H9 (cell line): Measurements from ENCODE around the gene PALM3. TPM values are rescaled to one million over a fixed set of nuclear protein-coding genes. Genes with fewer than 3 reads are reported as not detected.

Experiments used
- DNase-seq: peaks from one replicate; pipeline ENCODE4 v3.0.0-alpha.2; 2017
- H2AFZ ChIP-seq: one replicate; pipeline ENCODE4 v1.6.1; 2013; ENCODE audit warnings: mild to moderate bottlenecking, low read length, control low read depth, moderate library complexity
- H2AK5ac ChIP-seq: 2 replicates; pipeline ENCODE4 v1.6.1; 2013; ENCODE audit warnings: low read length, control low read depth, mixed read lengths; ENCODE audit not compliant: insufficient read length
- H2BK120ac ChIP-seq: one replicate; pipeline ENCODE4 v1.6.1; 2013; ENCODE audit warnings: low read depth, mild to moderate bottlenecking, low read length, control low read depth, inconsistent platforms; ENCODE audit not compliant: poor library complexity, severe bottlenecking
- H2BK12ac ChIP-seq: 2 replicates; pipeline ENCODE4 v1.6.1; 2013; ENCODE audit warnings: low read length, control low read depth, mixed read lengths, low read depth; ENCODE audit not compliant: insufficient read length
- H2BK15ac ChIP-seq: 2 replicates; pipeline ENCODE4 v1.6.1; 2013; ENCODE audit warnings: low read depth, low read length, control low read depth
- H2BK20ac ChIP-seq: one replicate; pipeline ENCODE4 v1.6.1; 2013; ENCODE audit warnings: low read depth, mild to moderate bottlenecking, low read length, control low read depth, inconsistent platforms; ENCODE audit not compliant: poor library complexity, severe bottlenecking
- H2BK5ac ChIP-seq: 2 replicates; pipeline ENCODE4 v1.6.1; 2013; ENCODE audit warnings: low read length, control low read depth, mixed read lengths; ENCODE audit not compliant: insufficient read length
- H3K14ac ChIP-seq: 2 replicates; pipeline ENCODE4 v1.6.1; 2013; ENCODE audit warnings: low read length, control low read depth; ENCODE audit not compliant: insufficient read depth
- H3K18ac ChIP-seq: 2 replicates; pipeline ENCODE4 v1.6.1; 2013; ENCODE audit warnings: low read depth, mild to moderate bottlenecking, mixed read lengths, low read length, control low read depth; ENCODE audit not compliant: insufficient read length
- H3K23ac ChIP-seq: 2 replicates; pipeline ENCODE4 v1.6.1; 2013; ENCODE audit warnings: low read length, control low read depth, mixed read lengths, low read depth; ENCODE audit not compliant: insufficient read length
- H3K23me2 ChIP-seq: 2 replicates; pipeline ENCODE4 v1.6.1; 2013; ENCODE audit warnings: low read depth, mild to moderate bottlenecking, mixed read lengths, low read length, control low read depth; ENCODE audit not compliant: insufficient read length, poor library complexity, severe bottlenecking
- H3K27ac ChIP-seq: 2 replicates; pipeline ENCODE4 v1.5.1; 2013; ENCODE audit warnings: low read length, control low read depth, mixed read lengths, low read depth; ENCODE audit not compliant: insufficient read length
- H3K27me3 ChIP-seq: 2 replicates; pipeline ENCODE4 v1.6.1; 2013; ENCODE audit warnings: low read length, control low read depth, inconsistent platforms; ENCODE audit not compliant: insufficient read depth
- H3K4ac ChIP-seq: 2 replicates; pipeline ENCODE4 v1.6.1; 2013; ENCODE audit warnings: low read depth, mild to moderate bottlenecking, control low read depth, inconsistent platforms, low read length, moderate library complexity
- H3K4me1 ChIP-seq: 2 replicates; pipeline ENCODE4 v1.6.1; 2013; ENCODE audit warnings: low read length, control low read depth, inconsistent platforms; ENCODE audit not compliant: insufficient read depth
- H3K4me2 ChIP-seq: 2 replicates; pipeline ENCODE4 v1.6.1; 2013; ENCODE audit warnings: low read length, control low read depth, mixed read lengths; ENCODE audit not compliant: insufficient read length, insufficient read depth
- H3K56ac ChIP-seq: 2 replicates; pipeline ENCODE4 v1.6.1; 2013; ENCODE audit warnings: low read depth, mild to moderate bottlenecking, mixed read lengths, low read length, control low read depth; ENCODE audit not compliant: insufficient read length
- H3K79me1 ChIP-seq: 2 replicates; pipeline ENCODE4 v1.6.1; 2013; ENCODE audit warnings: low read depth, mild to moderate bottlenecking, moderate library complexity, low read length, control low read depth, inconsistent platforms; ENCODE audit not compliant: insufficient read depth, poor library complexity, severe bottlenecking
- H3K79me2 ChIP-seq: 2 replicates; pipeline ENCODE4 v1.6.1; 2013; ENCODE audit warnings: low read length, control low read depth, inconsistent platforms; ENCODE audit not compliant: insufficient read depth
- H3K9ac ChIP-seq: 2 replicates; pipeline ENCODE4 v1.6.1; 2013; ENCODE audit warnings: low read length, control low read depth, mixed read lengths; ENCODE audit not compliant: insufficient read length; ENCODE audit errors: extremely low read depth
- H3K9me3 ChIP-seq: one replicate; pipeline ENCODE4 v1.6.1; 2013; ENCODE audit warnings: low read depth, low read length, inconsistent platforms; ENCODE audit not compliant: control insufficient read depth
- H3T11ph ChIP-seq: one replicate; pipeline ENCODE4 v1.6.1; 2013; ENCODE audit warnings: mild to moderate bottlenecking, low read length, control low read depth, inconsistent platforms
- H4K20me1 ChIP-seq: one replicate; pipeline ENCODE4 v1.6.1; 2013; ENCODE audit not compliant: control insufficient read depth, insufficient read length, insufficient read depth
- H4K5ac ChIP-seq: 2 replicates; pipeline ENCODE4 v1.6.1; 2013; ENCODE audit warnings: low read depth, mild to moderate bottlenecking, mixed read lengths, low read length, control low read depth; ENCODE audit not compliant: insufficient read length
- H4K8ac ChIP-seq: replicated peaks from 2 replicates; pipeline ENCODE4 v1.6.1; 2013; ENCODE audit warnings: low read length, control low read depth, mixed read lengths, low read depth; ENCODE audit not compliant: insufficient read length
- H4K91ac ChIP-seq: 2 replicates; pipeline ENCODE4 v1.6.1; 2013; ENCODE audit warnings: low read depth, mild to moderate bottlenecking, moderate library complexity, mixed read lengths, low read length, control low read depth; ENCODE audit not compliant: insufficient read length
- H3K27ac Mint-ChIP-seq, 3 experiments: 2 replicates in 2 of 3; 3 replicates in 1 of 3; pipeline ENCODE4 v1.8.0; 2020 to 2021; ENCODE audit warnings: mixed read lengths in 3 of 3, mild to moderate bottlenecking in 1 of 3, moderate library complexity in 1 of 3
- H3K27me3 Mint-ChIP-seq: 2 replicates; pipeline ENCODE4 v1.8.0; 2021; ENCODE audit warnings: low read depth, mild to moderate bottlenecking, moderate library complexity, mixed read lengths
- H3K36me3 Mint-ChIP-seq, 3 experiments: 2 replicates in 2 of 3; 3 replicates in 1 of 3; pipeline ENCODE4 v1.8.0; 2020 to 2021; ENCODE audit warnings: low read depth in 3 of 3, mixed read lengths in 3 of 3; ENCODE audit not compliant: insufficient read depth in 1 of 3
- H3K4me1 Mint-ChIP-seq, 2 experiments: 2 replicates each; pipeline ENCODE4 v1.8.0; 2020; ENCODE audit warnings: mixed read lengths in 2 of 2
- H3K4me3 Mint-ChIP-seq, 2 experiments: 2 replicates in 1 of 2; 3 replicates in 1 of 2; pipeline ENCODE4 v1.8.0; 2020 to 2021; ENCODE audit warnings: mild to moderate bottlenecking in 2 of 2, mixed read lengths in 2 of 2, moderate library complexity in 1 of 2
- H3K9me3 Mint-ChIP-seq, 2 experiments: 2 replicates in 1 of 2; 3 replicates in 1 of 2; pipeline ENCODE4 v1.8.0; 2020; ENCODE audit warnings: mild to moderate bottlenecking in 2 of 2, mixed read lengths in 2 of 2, moderate library complexity in 1 of 2
- CTCF ChIP-seq: fragments of 200-600 bp; sonication (generic); conservative IDR thresholded peaks from 3 replicates; pipeline ENCODE4 v1.8.0; 2021; ENCODE audit warnings: antibody characterized with exemption, mild to moderate bottlenecking
- WGBS: extraction: QIAGEN DNeasy Blood & Tissue Kit; methylation state at CpG from one replicate; pipeline ENCODE4 v1.1.7; 2013; ENCODE audit warnings: missing lambda C conversion rate, low lambda C conversion rate, mixed read lengths; ENCODE audit not compliant: insufficient read length; ENCODE audit errors: extremely low coverage; 5-methylcytosine and 5-hydroxymethylcytosine counted together
- total RNA-seq: library from RNA; stranded (reverse); gene quantifications from 2 replicates; pipeline ENCODE4 v1.2.1, GENCODE V29; 2021

PALM3 gene
- total RNA-seq, 1 experiment from 2014 or later, result 11.5 TPM

- H3K14ac ChIP-seq, result no peak overlapping the region
- no peak overlapping the region; a peak in 1 of 7 replicates for H3K27ac Mint-ChIP-seq
- TF ChIP-seq CTCF, result no peak
- no peaks in the 10 kb centered on the region for H3K4me1 ChIP-seq
- no peaks in the 10 kb centered on the region for H3K23me2 ChIP-seq
- H4K91ac ChIP-seq, result no peak overlapping the region
- no peak overlapping the region for H3T11ph ChIP-seq
- no peak overlapping the region for H2BK15ac ChIP-seq
- no peak overlapping the region for H2BK5ac ChIP-seq
- no peak overlapping the region for H2BK12ac ChIP-seq
- no peaks in the 10 kb centered on the region for H3K27me3 ChIP-seq
- no peaks in the 10 kb centered on the region for H4K20me1 ChIP-seq
- no peak overlapping the region for H4K8ac ChIP-seq
- no peak overlapping the region for H4K5ac ChIP-seq
- no peak overlapping the region for H3K4ac ChIP-seq
- no peak for DNase-seq
- H3K79me2 ChIP-seq, result no peaks in the 10 kb centered on the region
- no peak overlapping the region for H3K18ac ChIP-seq
- no peaks in the 10 kb centered on the region for H3K9me3 ChIP-seq
- no peak overlapping the region for H2AK5ac ChIP-seq
- no peak overlapping the region for H3K4me2 ChIP-seq
- H3K4me3 Mint-ChIP-seq, result no peak overlapping the region
- no peaks in the 10 kb centered on the region for H3K4me1 Mint-ChIP-seq
- no peaks in the 10 kb centered on the region for H3K79me1 ChIP-seq
- H2AFZ ChIP-seq, result no peak overlapping the region
- no peak overlapping the region for H3K9ac ChIP-seq
- H2BK120ac ChIP-seq, result no peak overlapping the region
- WGBS, result no CpG with 5 or more reads among the region's 6 CpGs
- H2BK20ac ChIP-seq, result no peak overlapping the region
- H3K23ac ChIP-seq, result no peak overlapping the region
- H3K27ac ChIP-seq, result no peak overlapping the region
- peaks cover 2 to 40% (median 17%) of the 10 kb centered on the region in 3 experiments; a peak in 5 of 7 replicates for H3K36me3 Mint-ChIP-seq
- peaks cover 2% of the 10 kb centered on the region; the same call in 1 of the 2 replicates for H3K27me3 Mint-ChIP-seq
- H3K9me3 Mint-ChIP-seq, result no peaks in the 10 kb centered on the region
- H3K56ac ChIP-seq, result no peak overlapping the region
Observed at GRCh38 chr19:14101003-14101545, 39.2 kb upstream of the PALM3 start.
